ENCODE data around the gene SLFN5. TPM values are rescaled to one million over a fixed set of nuclear protein-coding genes. Genes with fewer than 3 reads are reported as not detected.

SLFN5 gene
- total and polyA plus RNA-seq, 10 donors: 3.2 to 110 (median 71.0) TPM

- 85 to 92% (median 89%) methylated on average over 5 of the region's 5 CpGs for WGBS, 5 donors
- peaks cover 28 to 81% (median 55%) of the 10 kb centered on the region in 6 donors for H3K4me1 ChIP-seq
- no peak for DNase-seq
- TF ChIP-seq CTCF (IDR thresholded peaks at IDR 0.05 in 8 of 11, conservative IDR thresholded peaks at IDR 0.05 in 3 of 11) (no peak), POLR2AphosphoS5 (IDR thresholded peaks at IDR 0.05) (no peak), POLR2A (IDR thresholded peaks at IDR 0.05) (no peak)
- no peaks in the 10 kb centered on the region for H3K27me3 ChIP-seq (replicated peaks in 1 of 7)
- H3K27ac ChIP-seq: peak overlapping the region in 7 of 8 donors; percentile 4 to 90 (median 85)
- no peaks in the 10 kb centered on the region for H3K36me3 ChIP-seq
- H3K9me3 ChIP-seq: peaks cover 0 to 2% (median 0%) of the 10 kb centered on the region in 8 donors
- intact Hi-C loops (cut with DNase I; ENCODE audit: low total_unique reads): no loop called here
- no peak overlapping the region for H3K4me3 ChIP-seq
Measured at GRCh38 chr17:35217107-35217506, 25.8 kb upstream of the SLFN5 start.

- TF ChIP-seq CTCF (IDR thresholded peaks at IDR 0.05 in 8 of 11, conservative IDR thresholded peaks at IDR 0.05 in 3 of 11) (no peak), POLR2AphosphoS5 (IDR thresholded peaks at IDR 0.05) (no peak), POLR2A (IDR thresholded peaks at IDR 0.05) (no peak)
- Histone ChIP-seq H3K27me3 (replicated peaks in 1 of 7) (no peaks in the 10 kb centered on the region), H3K27ac (peak overlapping the region; percentile 37 to 90 (median 78)), H3K4me1 (peaks cover 24 to 63% (median 41%) of the 10 kb centered on the region in 6 donors), H3K9me3 (peaks cover 0 to 10% (median 6%) of the 10 kb centered on the region in 8 donors), H3K4me3 (no peak overlapping the region), H3K36me3 (no peaks in the 10 kb centered on the region)
- DNase-seq: no peak
- WGBS, 5 donors: 30 to 35% (median 35%) methylated on average over 2 of the region's 2 CpGs
- intact Hi-C loops (cut with DNase I; ENCODE audit: low total_unique reads): no loop called here
Measured at GRCh38 chr17:35218915-35219314, 24.0 kb upstream of the SLFN5 start.

- Histone ChIP-seq H3K36me3 (no peaks in the 10 kb centered on the region), H3K9me3 (peaks cover 0 to 10% (median 6%) of the 10 kb centered on the region in 8 donors), H3K27me3 (replicated peaks in 1 of 7) (no peaks in the 10 kb centered on the region), H3K4me1 (peaks cover 8 to 35% (median 18%) of the 10 kb centered on the region in 6 donors), H3K27ac (no peak overlapping the region), H3K4me3 (no peak overlapping the region)
- WGBS, 5 donors: 96 to 100% (median 98%) methylated on average over 2 of the region's 2 CpGs
- TF ChIP-seq CTCF (IDR thresholded peaks at IDR 0.05 in 8 of 11, conservative IDR thresholded peaks at IDR 0.05 in 3 of 11): no peak
- no peak for TF ChIP-seq POLR2AphosphoS5 (IDR thresholded peaks at IDR 0.05)
- TF ChIP-seq POLR2A (IDR thresholded peaks at IDR 0.05): no peak
- intact Hi-C loops (cut with DNase I; ENCODE audit: low total_unique reads): no loop called here
- DNase-seq: no peak
Measured at GRCh38 chr17:35222452-35222851, 20.4 kb upstream of the SLFN5 start.

- intact Hi-C loops (cut with DNase I; ENCODE audit: low total_unique reads): no loop called here
- 41 to 62% (median 53%) methylated on average over 1 of the region's 1 CpG for WGBS, 5 donors
- TF ChIP-seq POLR2AphosphoS5 (IDR thresholded peaks at IDR 0.05) (no peak), POLR2A (IDR thresholded peaks at IDR 0.05) (no peak), CTCF (IDR thresholded peaks at IDR 0.05 in 8 of 11, conservative IDR thresholded peaks at IDR 0.05 in 3 of 11) (no peak)
Measured at GRCh38 chr17:35224436-35224835, 18.4 kb upstream of the SLFN5 start.

More at GRCh38 chr17:35224436-35224835, 18.4 kb upstream of the SLFN5 start:
- Histone ChIP-seq H3K36me3 (no peaks in the 10 kb centered on the region), H3K9me3 (peaks cover 0 to 10% (median 6%) of the 10 kb centered on the region in 8 donors), H3K4me1 (peaks cover 4 to 17% (median 7%) of the 10 kb centered on the region in 6 donors), H3K4me3 (no peak overlapping the region), H3K27ac (peak overlapping the region in 3 of 8 donors; percentile 9 to 66 (median 17)), H3K27me3 (replicated peaks in 1 of 7) (no peaks in the 10 kb centered on the region)
- DNase-seq: no peak

Data from spleen (tissue), 11 donors.